ENCODE measurements around the gene GK.
A peak's percentile ranks its signal among the peaks of the same experiment; 100 is the strongest.

The GK gene

DNA sequence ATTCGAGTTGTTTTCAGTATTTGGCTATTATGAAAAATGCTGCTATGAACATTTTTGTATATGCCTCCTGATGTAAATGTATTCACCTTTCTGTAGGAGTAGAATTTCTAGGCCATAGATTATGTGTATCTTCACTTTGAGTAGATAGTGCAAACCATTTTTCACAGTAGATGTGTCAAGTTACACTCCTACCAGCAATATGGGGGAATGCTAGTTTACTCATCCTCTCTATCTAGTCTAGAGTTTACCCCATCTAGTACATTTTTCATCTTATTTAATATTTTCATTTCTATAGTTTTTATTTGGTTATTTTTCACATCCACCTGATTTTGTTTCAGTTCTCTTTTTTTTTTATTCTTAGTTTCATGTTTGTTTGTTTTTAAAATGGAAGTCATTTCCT lies 59.0 kb downstream of the GK start:
- Histone ChIP-seq H2AFZ (ENCODE audit: low read length) (no peak overlapping the region), H3K9me3 (ENCODE audit: low read length) (no peaks in the 10 kb centered on the region), H3K27ac (ENCODE audit: low read depth, low read length, poor library complexity, severe bottlenecking) (no peak overlapping the region), H3K9ac (ENCODE audit: low read length) (no peak overlapping the region), H3K4me3 (ENCODE audit: low read depth, low read length, poor library complexity, severe bottlenecking) (no peak overlapping the region), H3K9me2 (ENCODE audit: low read depth, low read length) (no peaks in the 10 kb centered on the region), H3K4me2 (ENCODE audit: low read length) (no peak overlapping the region), H3F3A (ENCODE audit: insufficient read depth, low read length) (no peaks in the 10 kb centered on the region), H3K4me1 (ENCODE audit: insufficient read depth, low read length, severe bottlenecking) (peaks cover 10% of the 10 kb centered on the region), H4K20me1 (ENCODE audit: insufficient read depth, low read length) (no peaks in the 10 kb centered on the region), H3K36me3 (ENCODE audit: insufficient read depth, low read length) (no peaks in the 10 kb centered on the region), H3K79me2 (ENCODE audit: insufficient read depth, low read length) (no peaks in the 10 kb centered on the region), H3K27me3 (ENCODE audit: insufficient read depth, low read length) (no peaks in the 10 kb centered on the region)
- TF ChIP-seq, protein P1, sequence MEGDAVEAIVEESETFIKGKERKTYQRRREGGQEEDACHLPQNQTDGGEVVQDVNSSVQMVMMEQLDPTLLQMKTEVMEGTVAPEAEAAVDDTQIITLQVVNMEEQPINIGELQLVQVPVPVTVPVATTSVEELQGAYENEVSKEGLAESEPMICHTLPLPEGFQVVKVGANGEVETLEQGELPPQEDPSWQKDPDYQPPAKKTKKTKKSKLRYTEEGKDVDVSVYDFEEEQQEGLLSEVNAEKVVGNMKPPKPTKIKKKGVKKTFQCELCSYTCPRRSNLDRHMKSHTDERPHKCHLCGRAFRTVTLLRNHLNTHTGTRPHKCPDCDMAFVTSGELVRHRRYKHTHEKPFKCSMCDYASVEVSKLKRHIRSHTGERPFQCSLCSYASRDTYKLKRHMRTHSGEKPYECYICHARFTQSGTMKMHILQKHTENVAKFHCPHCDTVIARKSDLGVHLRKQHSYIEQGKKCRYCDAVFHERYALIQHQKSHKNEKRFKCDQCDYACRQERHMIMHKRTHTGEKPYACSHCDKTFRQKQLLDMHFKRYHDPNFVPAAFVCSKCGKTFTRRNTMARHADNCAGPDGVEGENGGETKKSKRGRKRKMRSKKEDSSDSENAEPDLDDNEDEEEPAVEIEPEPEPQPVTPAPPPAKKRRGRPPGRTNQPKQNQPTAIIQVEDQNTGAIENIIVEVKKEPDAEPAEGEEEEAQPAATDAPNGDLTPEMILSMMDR (IDR thresholded peaks at IDR 0.05; ENCODE audit: low read length): no peak
- TF ChIP-seq EZH2 (IDR thresholded peaks at IDR 0.05; ENCODE audit: borderline replicate concordance, low read length): no peak

GRCh38 chrX:30713061-30713525 lies 59.9 kb downstream of the GK start:
- no peak overlapping the region for H3K4me3 ChIP-seq (ENCODE audit: low read depth, low read length, poor library complexity, severe bottlenecking)
- no peak overlapping the region for H3K9ac ChIP-seq (ENCODE audit: low read length)
- H3K9me3 ChIP-seq (ENCODE audit: low read length): no peaks in the 10 kb centered on the region
- no peaks in the 10 kb centered on the region for H3F3A ChIP-seq (ENCODE audit: insufficient read depth, low read length)
- no peak overlapping the region for H2AFZ ChIP-seq (ENCODE audit: low read length)
- H3K27ac ChIP-seq (ENCODE audit: low read depth, low read length, poor library complexity, severe bottlenecking): no peak overlapping the region
- no peaks in the 10 kb centered on the region for H3K9me2 ChIP-seq (ENCODE audit: low read depth, low read length)
- H3K4me2 ChIP-seq (ENCODE audit: low read length): no peak overlapping the region
- H4K20me1 ChIP-seq (ENCODE audit: insufficient read depth, low read length): no peaks in the 10 kb centered on the region
- H3K27me3 ChIP-seq (ENCODE audit: insufficient read depth, low read length): no peaks in the 10 kb centered on the region
- no peak for TF ChIP-seq EZH2 (IDR thresholded peaks at IDR 0.05; ENCODE audit: borderline replicate concordance, low read length)
- TF ChIP-seq, protein P1 (IDR thresholded peaks at IDR 0.05; ENCODE audit: low read length): peak; percentile 65
- H3K4me1 ChIP-seq (ENCODE audit: insufficient read depth, low read length, severe bottlenecking): peaks cover 10% of the 10 kb centered on the region
- H3K79me2 ChIP-seq (ENCODE audit: insufficient read depth, low read length): no peaks in the 10 kb centered on the region
- H3K36me3 ChIP-seq (ENCODE audit: insufficient read depth, low read length): no peaks in the 10 kb centered on the region

DNA sequence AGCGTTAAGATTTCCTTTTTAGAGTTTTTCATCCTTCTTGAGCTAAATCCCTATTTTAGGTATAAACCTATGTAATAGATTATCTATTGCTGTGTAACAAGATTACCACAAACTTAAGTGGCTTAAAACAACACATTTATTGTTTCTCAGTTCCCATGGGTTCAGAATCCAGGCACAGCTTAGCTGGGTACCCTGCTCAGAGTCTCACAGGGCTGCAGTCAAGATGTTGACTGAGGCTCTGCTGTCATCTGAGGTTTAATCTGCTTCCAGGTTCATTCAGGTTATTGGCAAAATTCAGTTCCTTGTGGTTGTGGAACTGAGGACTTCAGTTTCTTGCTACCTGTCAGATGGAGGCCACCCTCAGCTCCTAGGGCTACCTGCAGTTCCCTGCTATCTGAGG lies 60.9 kb downstream of the GK start:
- H3K9ac ChIP-seq (ENCODE audit: low read length): no peak overlapping the region
- H3K79me2 ChIP-seq (ENCODE audit: insufficient read depth, low read length): no peaks in the 10 kb centered on the region
- H3K4me2 ChIP-seq (ENCODE audit: low read length): no peak overlapping the region
- no peaks in the 10 kb centered on the region for H3K9me2 ChIP-seq (ENCODE audit: low read depth, low read length)
- peaks cover 10% of the 10 kb centered on the region for H3K4me1 ChIP-seq (ENCODE audit: insufficient read depth, low read length, severe bottlenecking)
- H2AFZ ChIP-seq (ENCODE audit: low read length): no peak overlapping the region
- H3K27ac ChIP-seq (ENCODE audit: low read depth, low read length, poor library complexity, severe bottlenecking): no peak overlapping the region
- no peaks in the 10 kb centered on the region for H4K20me1 ChIP-seq (ENCODE audit: insufficient read depth, low read length)
- no peaks in the 10 kb centered on the region for H3K27me3 ChIP-seq (ENCODE audit: insufficient read depth, low read length)
- H3K9me3 ChIP-seq (ENCODE audit: low read length): no peaks in the 10 kb centered on the region
- H3K36me3 ChIP-seq (ENCODE audit: insufficient read depth, low read length): no peaks in the 10 kb centered on the region
- TF ChIP-seq, protein P1 (IDR thresholded peaks at IDR 0.05; ENCODE audit: low read length): no peak
- no peak for TF ChIP-seq EZH2 (IDR thresholded peaks at IDR 0.05; ENCODE audit: borderline replicate concordance, low read length)
- H3F3A ChIP-seq (ENCODE audit: insufficient read depth, low read length): no peaks in the 10 kb centered on the region
- no peak overlapping the region for H3K4me3 ChIP-seq (ENCODE audit: low read depth, low read length, poor library complexity, severe bottlenecking)
